Tibial nerve (tissue), 4 donors: Measurements from ENCODE around the gene SLC9C1.

Source experiments
- CTCF ChIP-seq, 5 experiments: fragments of 200-600 bp in 3 of 5; fragments of 450-650 bp in 2 of 5; sonication (generic) in 3 of 5; IDR thresholded peaks; one replicate each; pipeline ENCODE4 v1.5.1; 2016 to 2019; ENCODE audit warnings: antibody characterized with exemption in 5 of 5, mild to moderate bottlenecking in 3 of 5, moderate library complexity in 2 of 5
- EP300 ChIP-seq, 2 donors: sonication (generic); formaldehyde crosslinking; IDR thresholded peaks; one replicate each; pipeline ENCODE4 v1.6.1; 2017; ENCODE audit warnings: antibody characterized with exemption in 2 of 2, mild to moderate bottlenecking in 1 of 2

DNA sequence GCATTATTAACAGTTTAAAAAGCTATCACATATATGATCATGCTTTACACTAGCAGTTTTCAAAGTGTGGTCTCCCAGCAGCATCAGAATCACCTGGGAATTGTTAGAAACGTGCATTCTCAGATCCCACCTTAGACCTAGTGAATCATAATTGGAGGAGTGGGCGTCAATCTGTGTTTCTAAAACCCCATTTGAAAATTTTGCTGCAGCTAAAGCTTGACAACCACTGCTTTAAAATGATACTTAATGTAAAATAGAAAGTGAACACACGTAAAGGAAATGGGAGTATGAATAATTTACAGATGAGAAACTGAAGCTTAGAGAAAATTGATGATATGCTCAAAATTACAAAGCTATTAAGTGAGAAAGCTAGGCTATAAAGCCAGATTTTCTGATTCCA lies 62.3 kb downstream of the SLC9C1 start:
- TF ChIP-seq CTCF (IDR thresholded peaks at IDR 0.05) (no peak), EP300 (IDR thresholded peaks at IDR 0.05) (no peak)
